ENCODE data around the gene C4orf54. TPM values are rescaled to one million over a fixed set of nuclear protein-coding genes. Genes with fewer than 3 reads are reported as not detected.

C4orf54 gene
- not detected in 2 replicates for total RNA-seq

GRCh38 chr4:99657798-99658197, at the start of gene C4orf54:
Gene C4orf54 (minus strand): TSS chr4:99657828. CDS start chr4:99654648, 3,180 bp downstream.

Other genes with a start within 250 kb of the C4orf54 start
- not detected in 2 replicates for gene ADH7, start 222.5 kb downstream of the C4orf54 start, total RNA-seq
- gene C4orf17, start 146.8 kb downstream of the C4orf54 start, total RNA-seq, result not detected in 2 replicates
- gene TRMT10A, start 93.8 kb downstream of the C4orf54 start, total RNA-seq, result 11.1 and 11.8 TPM in 2 replicates
- 0.07 TPM in 1 of 2 replicates, not detected in the other for gene MTTP, start 83.0 kb downstream of the C4orf54 start, total RNA-seq
- not detected in 2 replicates for gene DAPP1, start 159.0 kb upstream of the C4orf54 start, total RNA-seq
- gene LAMTOR3, start 236.6 kb upstream of the C4orf54 start, total RNA-seq, result 39.8 and 45.9 TPM in 2 replicates